ENCODE measurements around the gene APBB1IP. TPM values are rescaled to one million over a fixed set of nuclear protein-coding genes. Genes with fewer than 3 reads are reported as not detected.
"Not testable (repeated sequence)": the region's sequence is repeated elsewhere in the genome, so short reads cannot be mapped to it uniquely, and the experiment has no call there.

Gene APBB1IP
- total RNA-seq, 3 donors from 2014 or later = 40.6 to 44.8 (median 41.8) TPM

- ATAC-seq (no peak), DNase-seq (no peak)
- H3K4me3 Mint-ChIP-seq = no peak overlapping the region
- H3K27me3 Mint-ChIP-seq (ENCODE audit: low read depth) = no peaks in the 10 kb centered on the region
- H3K36me3 Mint-ChIP-seq (ENCODE audit: insufficient read depth) = peaks cover 7% of the 10 kb centered on the region
- no peaks in the 10 kb centered on the region for H3K9me3 Mint-ChIP-seq
- peaks cover 76% of the 10 kb centered on the region for H3K4me1 Mint-ChIP-seq (ENCODE audit: low read depth)
These were observed 39.4 kb downstream of the APBB1IP start for GRCh38 chr10:26477501-26477900.

GRCh38 chr10:26478061-26478460 lies 39.9 kb downstream of the APBB1IP start:
- Mint-ChIP-seq H3K4me1 (ENCODE audit: low read depth) (peaks cover 75% of the 10 kb centered on the region), H3K4me3 (peak overlapping the region; percentile 17), H3K27me3 (ENCODE audit: low read depth) (no peaks in the 10 kb centered on the region), H3K36me3 (ENCODE audit: insufficient read depth) (peaks cover 7% of the 10 kb centered on the region), H3K9me3 (no peaks in the 10 kb centered on the region)
- ATAC-seq = no peak
- no peak for DNase-seq

- no peaks in the 10 kb centered on the region for H3K9me3 Mint-ChIP-seq
- peaks cover 7% of the 10 kb centered on the region for H3K36me3 Mint-ChIP-seq (ENCODE audit: insufficient read depth)
- DNase-seq = peak; percentile 17
- H3K4me3 Mint-ChIP-seq = peak overlapping the region; percentile 46
- peak; percentile 56 to 59 for ATAC-seq
- H3K27me3 Mint-ChIP-seq (ENCODE audit: low read depth) = no peaks in the 10 kb centered on the region
- peaks cover 73% of the 10 kb centered on the region for H3K4me1 Mint-ChIP-seq (ENCODE audit: low read depth)
These were observed 41.8 kb downstream of the APBB1IP start for GRCh38 chr10:26479766-26480492.

GRCh38 chr10:26481315-26481692 lies 43.2 kb downstream of the APBB1IP start:
- Mint-ChIP-seq H3K4me1 (ENCODE audit: low read depth) (peaks cover 74% of the 10 kb centered on the region), H3K4me3 (no peak overlapping the region), H3K27me3 (ENCODE audit: low read depth) (no peaks in the 10 kb centered on the region), H3K36me3 (ENCODE audit: insufficient read depth) (peaks cover 10% of the 10 kb centered on the region), H3K9me3 (no peaks in the 10 kb centered on the region)
- DNase-seq (no peak), ATAC-seq (no peak)

- peaks cover 77% of the 10 kb centered on the region for H3K4me1 Mint-ChIP-seq (ENCODE audit: low read depth)
- no peaks in the 10 kb centered on the region for H3K9me3 Mint-ChIP-seq
- no peaks in the 10 kb centered on the region for H3K27me3 Mint-ChIP-seq (ENCODE audit: low read depth)
- peak overlapping the region; percentile 64 for H3K4me3 Mint-ChIP-seq
- peaks cover 9% of the 10 kb centered on the region for H3K36me3 Mint-ChIP-seq (ENCODE audit: insufficient read depth)
- DNase-seq = peak; percentile 12
- ATAC-seq = peak; percentile 29 to 31
These were observed 43.9 kb downstream of the APBB1IP start for GRCh38 chr10:26481914-26482550.

- ATAC-seq (no peak), DNase-seq (no peak)
- peaks cover 8% of the 10 kb centered on the region for H3K36me3 Mint-ChIP-seq (ENCODE audit: insufficient read depth)
- peak overlapping the region; percentile 40 for H3K4me3 Mint-ChIP-seq
- peaks cover 77% of the 10 kb centered on the region for H3K4me1 Mint-ChIP-seq (ENCODE audit: low read depth)
- H3K27me3 Mint-ChIP-seq (ENCODE audit: low read depth) = no peaks in the 10 kb centered on the region
- H3K9me3 Mint-ChIP-seq = no peaks in the 10 kb centered on the region
These were observed 45.4 kb downstream of the APBB1IP start for GRCh38 chr10:26483554-26483953.

- H3K4me3 Mint-ChIP-seq = no peak overlapping the region
- H3K4me1 Mint-ChIP-seq (ENCODE audit: low read depth) = peaks cover 78% of the 10 kb centered on the region
- no peaks in the 10 kb centered on the region for H3K9me3 Mint-ChIP-seq
These were observed 47.2 kb downstream of the APBB1IP start for GRCh38 chr10:26485150-26485941.

GRCh38 chr10:26486304-26486703 lies 48.2 kb downstream of the APBB1IP start:
- ATAC-seq (no peak), DNase-seq (no peak)
- H3K36me3 Mint-ChIP-seq (ENCODE audit: insufficient read depth) = peaks cover 8% of the 10 kb centered on the region
- H3K27me3 Mint-ChIP-seq (ENCODE audit: low read depth) = no peaks in the 10 kb centered on the region
- peaks cover 73% of the 10 kb centered on the region for H3K4me1 Mint-ChIP-seq (ENCODE audit: low read depth)
- no peaks in the 10 kb centered on the region for H3K9me3 Mint-ChIP-seq
- peak overlapping the region; percentile 74 for H3K4me3 Mint-ChIP-seq

More at GRCh38 chr10:26485150-26485941, 47.2 kb downstream of the APBB1IP start:
- ATAC-seq (no peak), DNase-seq (no peak)
- H3K27me3 Mint-ChIP-seq (ENCODE audit: low read depth) = no peaks in the 10 kb centered on the region
- H3K36me3 Mint-ChIP-seq (ENCODE audit: insufficient read depth) = peaks cover 8% of the 10 kb centered on the region

GRCh38 chr10:26486990-26487850 lies 49.1 kb downstream of the APBB1IP start:
- DNase-seq (peak; percentile 62), ATAC-seq (peak; percentile 83 to 84)
- Mint-ChIP-seq H3K9me3 (no peaks in the 10 kb centered on the region), H3K4me3 (peak overlapping the region; percentile 74), H3K27me3 (ENCODE audit: low read depth) (no peaks in the 10 kb centered on the region), H3K4me1 (ENCODE audit: low read depth) (peaks cover 70% of the 10 kb centered on the region), H3K36me3 (ENCODE audit: insufficient read depth) (peaks cover 11% of the 10 kb centered on the region)

GRCh38 chr10:26488344-26488743 lies 50.2 kb downstream of the APBB1IP start:
- H3K36me3 Mint-ChIP-seq (ENCODE audit: insufficient read depth) = peaks cover 21% of the 10 kb centered on the region
- H3K9me3 Mint-ChIP-seq = peaks cover 3% of the 10 kb centered on the region
- peak; percentile 15 for DNase-seq
- H3K4me1 Mint-ChIP-seq (ENCODE audit: low read depth) = peaks cover 66% of the 10 kb centered on the region
- peak in 1 of 2 donors; percentile 31 for ATAC-seq
- no peaks in the 10 kb centered on the region for H3K27me3 Mint-ChIP-seq (ENCODE audit: low read depth)
- peak overlapping the region; percentile 10 for H3K4me3 Mint-ChIP-seq

- H3K36me3 Mint-ChIP-seq (ENCODE audit: insufficient read depth) = peaks cover 28% of the 10 kb centered on the region
- H3K4me3 Mint-ChIP-seq = peak overlapping the region; percentile 10
- H3K9me3 Mint-ChIP-seq = peaks cover 3% of the 10 kb centered on the region
- ATAC-seq (no peak), DNase-seq (no peak)
- H3K4me1 Mint-ChIP-seq (ENCODE audit: low read depth) = peaks cover 59% of the 10 kb centered on the region
- H3K27me3 Mint-ChIP-seq (ENCODE audit: low read depth) = no peaks in the 10 kb centered on the region
These were observed 50.9 kb downstream of the APBB1IP start for GRCh38 chr10:26489081-26489480.

- H3K36me3 Mint-ChIP-seq (ENCODE audit: insufficient read depth) = peaks cover 32% of the 10 kb centered on the region
- H3K27me3 Mint-ChIP-seq (ENCODE audit: low read depth); ATAC-seq; H3K9me3 Mint-ChIP-seq; DNase-seq; H3K4me3 Mint-ChIP-seq: not testable (repeated sequence)
- peaks cover 50% of the 10 kb centered on the region for H3K4me1 Mint-ChIP-seq (ENCODE audit: low read depth)
These were observed 52.2 kb downstream of the APBB1IP start for GRCh38 chr10:26490367-26490766.

GRCh38 chr10:26491276-26491675 lies 53.1 kb downstream of the APBB1IP start:
- no peaks in the 10 kb centered on the region for H3K27me3 Mint-ChIP-seq (ENCODE audit: low read depth)
- H3K4me1 Mint-ChIP-seq (ENCODE audit: low read depth) = peaks cover 42% of the 10 kb centered on the region
- DNase-seq (no peak), ATAC-seq (no peak)
- peaks cover 34% of the 10 kb centered on the region for H3K36me3 Mint-ChIP-seq (ENCODE audit: insufficient read depth)
- peaks cover 3% of the 10 kb centered on the region for H3K9me3 Mint-ChIP-seq
- H3K4me3 Mint-ChIP-seq = no peak overlapping the region

GRCh38 chr10:26491934-26492333 lies 53.8 kb downstream of the APBB1IP start:
- ATAC-seq (no peak), DNase-seq (no peak)
- Mint-ChIP-seq H3K4me3 (no peak overlapping the region), H3K4me1 (ENCODE audit: low read depth) (peaks cover 36% of the 10 kb centered on the region), H3K27me3 (ENCODE audit: low read depth) (no peaks in the 10 kb centered on the region), H3K9me3 (peaks cover 3% of the 10 kb centered on the region), H3K36me3 (ENCODE audit: insufficient read depth) (peaks cover 35% of the 10 kb centered on the region)

Measured in activated T-cell treated with anti-CD3 and anti-CD28 coated beads, Interleukin-2, amount 50 U/mL, for 4 hours (primary cell).